ENCODE measurements around the gene SLC46A2. TPM values are rescaled to one million over a fixed set of nuclear protein-coding genes. Genes with fewer than 3 reads are reported as not detected.

The SLC46A2 gene
- polyA plus RNA-seq, 1 donor (not counting 4 experiments of a cell fraction or from before 2014, with no cell fraction given), result not detected

GRCh38 chr9:112911736-112912135 is 21.1 kb upstream of the SLC46A2 start:
- FAIRE-seq, result no peak

GRCh38 chr9:112905084-112905483 is 14.4 kb upstream of the SLC46A2 start:
- Histone ChIP-seq H3K79me2 (ENCODE audit: control insufficient read depth, insufficient read depth, low read length) (no peaks in the 10 kb centered on the region), H3K9me1 (ENCODE audit: control insufficient read depth, extremely low read depth, insufficient read depth, low read length) (no peaks in the 10 kb centered on the region), H3K4me1 (ENCODE audit: control insufficient read depth, extremely low read depth, insufficient read depth, low read length) (no peaks in the 10 kb centered on the region), H3K27ac (ENCODE audit: control insufficient read depth, insufficient read depth, low read length) (no peak overlapping the region), H3K4me2 (ENCODE audit: control insufficient read depth, extremely low read depth, insufficient read depth, low read depth, low read length) (no peak overlapping the region), H3K9ac (ENCODE audit: control insufficient read depth, extremely low read depth, insufficient read depth, low read length) (no peak overlapping the region), H4K20me1 (ENCODE audit: control insufficient read depth, extremely low read depth, insufficient read depth, low read length) (no peaks in the 10 kb centered on the region), H3K36me3 (ENCODE audit: control insufficient read depth in 2 of 2, extremely low read depth in 1 of 2, insufficient read depth in 2 of 2, low read length in 2 of 2) (no peaks in the 10 kb centered on the region), H3K27me3 (ENCODE audit: control insufficient read depth, extremely low read depth, insufficient read depth, low read length) (peaks cover 4% of the 10 kb centered on the region), H2AFZ (ENCODE audit: control insufficient read depth, low read length) (no peak overlapping the region), H3K9me3 (ENCODE audit: control insufficient read depth, low read depth, low read length) (no peaks in the 10 kb centered on the region), H3K4me3 (ENCODE audit: control insufficient read depth in 2 of 3, extremely low read depth in 1 of 3, insufficient read depth in 2 of 3, low read depth in 1 of 3, low read length in 3 of 3) (no peak overlapping the region)
- no peak for TF ChIP-seq EZH2 (IDR thresholded peaks at IDR 0.05; ENCODE audit: low read length)
- TF ChIP-seq CTCF (optimal IDR thresholded peaks at IDR 0.05 in 1 of 3, IDR thresholded peaks at IDR 0.05 in 1 of 3, conservative IDR thresholded peaks at IDR 0.05 in 1 of 3; ENCODE audit: extremely low read depth in 1 of 3, insufficient read depth in 2 of 3, low read length in 3 of 3), result no peak
- FAIRE-seq, result no peak
- DNase-seq (ENCODE audit: low read depth, low spot score), result no peak
- dilution Hi-C loops (cut with MboI; ENCODE audit: extremely low pct_ligation_motif_present, low sequenced_read_pairs), result no loop called here

More at GRCh38 chr9:112911736-112912135, 21.1 kb upstream of the SLC46A2 start:
- Histone ChIP-seq H3K9me1 (ENCODE audit: control insufficient read depth, extremely low read depth, insufficient read depth, low read length) (no peaks in the 10 kb centered on the region), H3K4me2 (ENCODE audit: control insufficient read depth, extremely low read depth, insufficient read depth, low read depth, low read length) (no peak overlapping the region), H3K27me3 (ENCODE audit: control insufficient read depth, extremely low read depth, insufficient read depth, low read length) (peaks cover 3% of the 10 kb centered on the region), H3K36me3 (ENCODE audit: control insufficient read depth in 2 of 2, extremely low read depth in 1 of 2, insufficient read depth in 2 of 2, low read length in 2 of 2) (no peaks in the 10 kb centered on the region), H3K27ac (ENCODE audit: control insufficient read depth, insufficient read depth, low read length) (no peak overlapping the region), H4K20me1 (ENCODE audit: control insufficient read depth, extremely low read depth, insufficient read depth, low read length) (no peaks in the 10 kb centered on the region), H3K79me2 (ENCODE audit: control insufficient read depth, insufficient read depth, low read length) (no peaks in the 10 kb centered on the region), H3K4me1 (ENCODE audit: control insufficient read depth, extremely low read depth, insufficient read depth, low read length) (no peaks in the 10 kb centered on the region), H3K9me3 (ENCODE audit: control insufficient read depth, low read depth, low read length) (no peaks in the 10 kb centered on the region), H2AFZ (ENCODE audit: control insufficient read depth, low read length) (no peak overlapping the region), H3K9ac (ENCODE audit: control insufficient read depth, extremely low read depth, insufficient read depth, low read length) (no peak overlapping the region), H3K4me3 (ENCODE audit: control insufficient read depth in 2 of 3, extremely low read depth in 1 of 3, insufficient read depth in 2 of 3, low read depth in 1 of 3, low read length in 3 of 3) (no peak overlapping the region)
- no peak for TF ChIP-seq EZH2 (IDR thresholded peaks at IDR 0.05; ENCODE audit: low read length)
- TF ChIP-seq CTCF (optimal IDR thresholded peaks at IDR 0.05 in 1 of 3, IDR thresholded peaks at IDR 0.05 in 1 of 3, conservative IDR thresholded peaks at IDR 0.05 in 1 of 3; ENCODE audit: extremely low read depth in 1 of 3, insufficient read depth in 2 of 3, low read length in 3 of 3), result no peak
- no peak for DNase-seq (ENCODE audit: low read depth, low spot score)
- dilution Hi-C loops (cut with MboI; ENCODE audit: extremely low pct_ligation_motif_present, low sequenced_read_pairs), result no loop called here

Measured in keratinocyte (primary cell).